Suprapubic skin (tissue), 4 donors: ENCODE measurements around the gene RARG. TPM values are rescaled to one million over a fixed set of nuclear protein-coding genes. Genes with fewer than 3 reads are reported as not detected.
A peak's percentile ranks its signal among the peaks of the same experiment; 100 is the strongest.

ENCODE experiments used
- DNase-seq, 2 donors: peaks; one replicate each; pipeline ENCODE4 v3.0.0-alpha.2; 2019; ENCODE audit warnings: low spot score in 2 of 2
- H3K27ac ChIP-seq: fragments of 200-600 bp; sonication (generic); one replicate; pipeline ENCODE4 v1.5.1; 2019
- H3K27me3 ChIP-seq: fragments of 200-600 bp; sonication (generic); one replicate; pipeline ENCODE4 v1.5.1; 2019
- H3K36me3 ChIP-seq: fragments of 200-600 bp; sonication (generic); one replicate; pipeline ENCODE4 v1.5.1; 2019
- H3K4me1 ChIP-seq: fragments of 200-600 bp; sonication (generic); one replicate; pipeline ENCODE4 v1.5.1; 2019
- H3K4me3 ChIP-seq: fragments of 200-600 bp; sonication (generic); one replicate; pipeline ENCODE4 v1.5.1; 2019; ENCODE audit warnings: mild to moderate bottlenecking
- H3K9me3 ChIP-seq: fragments of 200-600 bp; sonication (generic); one replicate; pipeline ENCODE4 v1.5.1; 2019
- EP300 ChIP-seq: sonication (generic); formaldehyde crosslinking; IDR thresholded peaks from one replicate; pipeline ENCODE4 v1.6.1; 2017; ENCODE audit warnings: antibody characterized with exemption
- POLR2A ChIP-seq, 2 donors: fragments of 450-650 bp; IDR thresholded peaks; one replicate each; pipeline ENCODE4 v1.6.1; 2017; ENCODE audit warnings: antibody characterized with exemption in 2 of 2, mild to moderate bottlenecking in 2 of 2, moderate library complexity in 2 of 2
- POLR2AphosphoS5 ChIP-seq, 3 donors: sonication (generic); formaldehyde crosslinking; IDR thresholded peaks; one replicate each; pipeline ENCODE4 v1.6.1; 2017; ENCODE audit warnings: antibody characterized with exemption in 3 of 3
- WGBS: methylation state at CpG from one replicate; pipeline ENCODE4 v1.1.5; 2018; 5-methylcytosine and 5-hydroxymethylcytosine counted together
- total RNA-seq, 4 donors: library from RNA; depleted of rRNA; stranded (reverse); fragments of >200 nt; gene quantifications; one replicate each; pipeline ENCODE4 v1.1.0, GENCODE V29; 2016
- TF ChIP-seq, protein P1 (sequence below), 2 donors: fragments of 200-600 bp in 1 of 2; fragments of 450-650 bp in 1 of 2; sonication (generic) in 1 of 2; IDR thresholded peaks; one replicate each; pipeline ENCODE4 v1.5.1; 2016 to 2019; ENCODE audit warnings: antibody characterized with exemption in 2 of 2, mild to moderate bottlenecking in 1 of 2, moderate library complexity in 1 of 2

RARG gene
- total RNA-seq, 4 donors from 2014 or later: 140 to 198 (median 172) TPM

- Histone ChIP-seq H3K27me3 (no peaks in the 10 kb centered on the region), H3K27ac (no peak overlapping the region), H3K36me3 (peaks cover 1% of the 10 kb centered on the region), H3K4me1 (peaks cover 8% of the 10 kb centered on the region), H3K9me3 (no peaks in the 10 kb centered on the region), H3K4me3 (peak overlapping the region; percentile 36)
- TF ChIP-seq EP300 (no peak), POLR2AphosphoS5 (IDR thresholded peaks at IDR 0.05) (no peak), POLR2A (IDR thresholded peaks at IDR 0.05) (no peak)
- TF ChIP-seq, protein P1, sequence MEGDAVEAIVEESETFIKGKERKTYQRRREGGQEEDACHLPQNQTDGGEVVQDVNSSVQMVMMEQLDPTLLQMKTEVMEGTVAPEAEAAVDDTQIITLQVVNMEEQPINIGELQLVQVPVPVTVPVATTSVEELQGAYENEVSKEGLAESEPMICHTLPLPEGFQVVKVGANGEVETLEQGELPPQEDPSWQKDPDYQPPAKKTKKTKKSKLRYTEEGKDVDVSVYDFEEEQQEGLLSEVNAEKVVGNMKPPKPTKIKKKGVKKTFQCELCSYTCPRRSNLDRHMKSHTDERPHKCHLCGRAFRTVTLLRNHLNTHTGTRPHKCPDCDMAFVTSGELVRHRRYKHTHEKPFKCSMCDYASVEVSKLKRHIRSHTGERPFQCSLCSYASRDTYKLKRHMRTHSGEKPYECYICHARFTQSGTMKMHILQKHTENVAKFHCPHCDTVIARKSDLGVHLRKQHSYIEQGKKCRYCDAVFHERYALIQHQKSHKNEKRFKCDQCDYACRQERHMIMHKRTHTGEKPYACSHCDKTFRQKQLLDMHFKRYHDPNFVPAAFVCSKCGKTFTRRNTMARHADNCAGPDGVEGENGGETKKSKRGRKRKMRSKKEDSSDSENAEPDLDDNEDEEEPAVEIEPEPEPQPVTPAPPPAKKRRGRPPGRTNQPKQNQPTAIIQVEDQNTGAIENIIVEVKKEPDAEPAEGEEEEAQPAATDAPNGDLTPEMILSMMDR (IDR thresholded peaks at IDR 0.05): no peak
- DNase-seq: peak in 1 of 2 donors; percentile 63
- WGBS: 82% methylated on average over 9 of the region's 19 CpGs
Observed at GRCh38 chr12:53197011-53197640, 34.9 kb downstream of the RARG start.

GRCh38 chr12:53196486-53196885 is 35.5 kb downstream of the RARG start:
- DNase-seq: peak in 1 of 2 donors; percentile 75
- H3K4me3 ChIP-seq: no peak overlapping the region
- WGBS: 88% methylated on average over 13 of the region's 14 CpGs
- TF ChIP-seq, protein P1 (IDR thresholded peaks at IDR 0.05): no peak
- no peak for TF ChIP-seq POLR2A (IDR thresholded peaks at IDR 0.05)
- TF ChIP-seq EP300: no peak
- TF ChIP-seq POLR2AphosphoS5 (IDR thresholded peaks at IDR 0.05): no peak
- H3K27me3 ChIP-seq: no peaks in the 10 kb centered on the region
- H3K36me3 ChIP-seq: peaks cover 6% of the 10 kb centered on the region
- peaks cover 8% of the 10 kb centered on the region for H3K4me1 ChIP-seq
- no peaks in the 10 kb centered on the region for H3K9me3 ChIP-seq
- no peak overlapping the region for H3K27ac ChIP-seq

- Histone ChIP-seq H3K36me3 (peaks cover 6% of the 10 kb centered on the region), H3K4me3 (no peak overlapping the region), H3K27me3 (no peaks in the 10 kb centered on the region), H3K9me3 (no peaks in the 10 kb centered on the region), H3K27ac (no peak overlapping the region), H3K4me1 (peaks cover 8% of the 10 kb centered on the region)
- peak in 1 of 2 donors; percentile 53 for DNase-seq
- TF ChIP-seq, protein P1 (IDR thresholded peaks at IDR 0.05): no peak
- no peak for TF ChIP-seq POLR2A (IDR thresholded peaks at IDR 0.05)
- TF ChIP-seq POLR2AphosphoS5 (IDR thresholded peaks at IDR 0.05): no peak
- no peak for TF ChIP-seq EP300
- 91% methylated on average over 10 of the region's 10 CpGs for WGBS
Observed at GRCh38 chr12:53195516-53196420, 36.2 kb downstream of the RARG start.

DNA sequence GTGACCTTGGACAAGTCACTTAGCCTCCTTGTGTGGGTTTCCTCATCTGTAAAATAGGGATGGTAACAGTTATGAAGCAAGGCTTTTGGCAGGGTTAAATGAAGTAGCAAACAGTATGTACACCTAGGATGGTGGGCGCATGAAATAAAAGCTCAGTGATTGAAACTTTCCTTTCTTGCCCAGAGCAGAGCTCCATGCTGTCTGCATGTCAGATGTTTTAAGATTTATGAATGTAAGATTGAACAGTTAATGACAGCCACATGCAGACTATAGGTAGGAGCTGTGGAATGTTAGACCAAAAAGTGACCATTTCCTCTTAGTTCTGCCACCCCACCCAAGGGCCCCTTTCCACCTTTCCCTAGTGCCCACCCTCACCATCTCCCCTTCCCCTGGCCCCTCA is 37.0 kb downstream of the RARG start:
- Histone ChIP-seq H3K36me3 (peaks cover 6% of the 10 kb centered on the region), H3K4me1 (peaks cover 10% of the 10 kb centered on the region), H3K9me3 (no peaks in the 10 kb centered on the region), H3K27ac (no peak overlapping the region), H3K27me3 (no peaks in the 10 kb centered on the region), H3K4me3 (no peak overlapping the region)
- WGBS: 100% methylated on average over 1 of the region's 1 CpG
- DNase-seq: no peak
- TF ChIP-seq, protein P1 (IDR thresholded peaks at IDR 0.05): no peak
- TF ChIP-seq POLR2AphosphoS5 (IDR thresholded peaks at IDR 0.05) (no peak), POLR2A (IDR thresholded peaks at IDR 0.05) (no peak), EP300 (no peak)
